Measurements from ENCODE around the gene POLR2C.

The POLR2C gene

DNA sequence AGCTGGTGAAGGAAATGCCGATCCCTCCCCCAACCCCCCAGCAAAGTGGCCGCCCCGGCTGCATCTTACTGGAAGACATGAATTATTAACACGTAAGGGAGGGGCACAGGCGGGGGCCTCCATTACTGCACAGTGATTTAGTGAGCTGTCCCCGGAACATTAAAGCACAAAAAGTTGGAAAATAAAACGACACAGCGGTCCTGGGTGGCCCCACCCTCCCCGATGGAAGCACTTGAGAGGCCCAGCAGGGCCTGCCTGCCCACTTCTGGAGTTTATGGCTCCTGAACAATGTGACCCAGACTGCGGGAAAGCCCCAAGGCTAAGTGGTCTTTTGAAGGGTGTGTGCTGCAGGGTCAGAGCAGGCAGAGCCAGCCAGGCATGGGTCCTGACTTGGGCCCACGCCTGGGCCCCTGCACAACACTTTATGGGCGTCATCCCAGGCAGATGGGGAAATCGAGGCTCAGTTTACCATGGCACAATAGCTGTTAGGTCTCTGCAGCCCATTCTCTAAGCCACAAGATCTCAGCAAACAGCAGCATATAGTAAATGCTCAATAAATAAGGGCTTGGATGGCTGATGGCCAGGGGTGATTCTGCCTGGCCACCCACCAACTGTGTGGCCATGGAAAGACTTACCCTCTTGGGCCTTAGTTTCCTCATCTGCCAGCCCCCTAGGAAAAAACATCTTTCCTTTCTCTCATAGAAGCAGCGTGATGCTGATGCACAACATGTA, 51.1 kb downstream of the POLR2C start:
- DNase-seq, result no peak
- Histone ChIP-seq H3K4me3 (ENCODE audit: low read depth, low read length) (no peak overlapping the region), H3K9me3 (no peaks in the 10 kb centered on the region), H3K27me3 (no peaks in the 10 kb centered on the region), H3K4me1 (peaks cover 66% of the 10 kb centered on the region), H3K36me3 (peaks cover 16% of the 10 kb centered on the region)
- TF ChIP-seq, protein P1, sequence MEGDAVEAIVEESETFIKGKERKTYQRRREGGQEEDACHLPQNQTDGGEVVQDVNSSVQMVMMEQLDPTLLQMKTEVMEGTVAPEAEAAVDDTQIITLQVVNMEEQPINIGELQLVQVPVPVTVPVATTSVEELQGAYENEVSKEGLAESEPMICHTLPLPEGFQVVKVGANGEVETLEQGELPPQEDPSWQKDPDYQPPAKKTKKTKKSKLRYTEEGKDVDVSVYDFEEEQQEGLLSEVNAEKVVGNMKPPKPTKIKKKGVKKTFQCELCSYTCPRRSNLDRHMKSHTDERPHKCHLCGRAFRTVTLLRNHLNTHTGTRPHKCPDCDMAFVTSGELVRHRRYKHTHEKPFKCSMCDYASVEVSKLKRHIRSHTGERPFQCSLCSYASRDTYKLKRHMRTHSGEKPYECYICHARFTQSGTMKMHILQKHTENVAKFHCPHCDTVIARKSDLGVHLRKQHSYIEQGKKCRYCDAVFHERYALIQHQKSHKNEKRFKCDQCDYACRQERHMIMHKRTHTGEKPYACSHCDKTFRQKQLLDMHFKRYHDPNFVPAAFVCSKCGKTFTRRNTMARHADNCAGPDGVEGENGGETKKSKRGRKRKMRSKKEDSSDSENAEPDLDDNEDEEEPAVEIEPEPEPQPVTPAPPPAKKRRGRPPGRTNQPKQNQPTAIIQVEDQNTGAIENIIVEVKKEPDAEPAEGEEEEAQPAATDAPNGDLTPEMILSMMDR (IDR thresholded peaks at IDR 0.05; ENCODE audit: low read depth, low read length), result no peak

DNA sequence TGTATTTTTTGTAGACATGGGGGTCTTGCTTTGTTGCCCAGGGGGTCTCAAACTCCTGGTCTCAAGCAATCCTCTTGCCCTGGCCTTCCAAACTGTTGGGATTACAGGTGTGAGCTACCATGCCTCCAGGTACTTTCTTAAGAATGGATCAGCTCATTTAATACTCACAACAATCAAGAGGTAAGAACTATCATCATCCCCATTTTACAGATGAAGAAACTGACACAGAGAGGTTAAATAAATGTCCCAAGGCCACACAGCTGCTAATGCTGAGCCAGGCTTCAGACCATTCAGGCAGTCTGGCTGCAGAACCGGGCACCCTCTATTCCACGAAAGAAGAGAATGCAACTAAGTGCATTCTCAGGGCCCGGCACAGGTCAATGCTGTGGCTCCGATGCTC, 51.9 kb downstream of the POLR2C start:
- H3K27me3 ChIP-seq, result no peaks in the 10 kb centered on the region
- H3K4me1 ChIP-seq, result peaks cover 59% of the 10 kb centered on the region
- no peaks in the 10 kb centered on the region for H3K9me3 ChIP-seq
- peaks cover 16% of the 10 kb centered on the region for H3K36me3 ChIP-seq
- no peak overlapping the region; the same call in 1 of the 2 replicates for H3K4me3 ChIP-seq (ENCODE audit: low read depth, low read length)
- DNase-seq, result no peak
- TF ChIP-seq, protein P1 (IDR thresholded peaks at IDR 0.05; ENCODE audit: low read depth, low read length), result no peak

DNA sequence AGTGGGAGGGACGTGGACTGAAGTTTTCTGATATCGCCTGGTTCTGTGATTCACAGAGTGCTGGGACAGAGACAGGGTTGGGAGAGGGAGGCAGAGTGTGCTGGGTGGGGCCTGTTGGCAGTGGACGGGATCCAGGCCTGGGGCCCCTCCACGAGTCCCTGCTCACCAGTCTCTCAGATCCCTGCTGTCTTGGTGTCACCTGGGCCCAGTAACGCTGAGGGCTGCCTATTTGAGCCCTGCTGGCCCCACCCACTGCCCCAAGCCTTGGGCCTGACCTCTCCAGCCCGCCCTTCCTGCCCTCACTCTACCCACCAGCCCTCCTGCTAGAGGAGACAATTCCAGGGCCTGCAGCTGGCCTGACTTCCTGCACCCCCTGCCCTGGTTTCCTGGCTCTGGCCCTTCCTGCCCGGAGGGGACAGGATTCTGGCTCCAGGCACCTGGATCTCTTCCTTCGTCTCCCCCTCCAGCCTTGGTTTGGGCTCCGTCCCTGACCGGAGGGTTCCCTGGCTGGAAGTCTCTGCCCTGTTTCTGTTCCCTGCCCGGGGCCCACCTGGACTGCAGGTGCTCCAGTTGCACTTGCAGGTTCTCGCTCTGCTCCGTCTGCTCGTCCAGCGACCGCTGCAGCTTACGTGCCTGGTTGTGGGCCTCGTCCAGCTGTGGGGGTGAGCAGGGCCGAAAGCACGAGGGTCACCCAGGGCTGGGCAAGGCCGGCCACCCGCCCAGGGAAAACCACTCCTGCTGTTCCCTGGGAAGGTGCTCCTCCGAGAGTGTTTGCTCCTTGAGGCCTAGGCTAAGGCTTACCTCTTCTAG, 52.5 kb downstream of the POLR2C start:
- Histone ChIP-seq H3K4me1 (peaks cover 55% of the 10 kb centered on the region), H3K9me3 (no peaks in the 10 kb centered on the region), H3K4me3 (ENCODE audit: low read depth, low read length) (peak overlapping the region; percentile 19), H3K27me3 (no peaks in the 10 kb centered on the region), H3K36me3 (peaks cover 17% of the 10 kb centered on the region)
- peak; percentile 86 for DNase-seq
- TF ChIP-seq, protein P1 (IDR thresholded peaks at IDR 0.05; ENCODE audit: low read depth, low read length), result no peak

DNA sequence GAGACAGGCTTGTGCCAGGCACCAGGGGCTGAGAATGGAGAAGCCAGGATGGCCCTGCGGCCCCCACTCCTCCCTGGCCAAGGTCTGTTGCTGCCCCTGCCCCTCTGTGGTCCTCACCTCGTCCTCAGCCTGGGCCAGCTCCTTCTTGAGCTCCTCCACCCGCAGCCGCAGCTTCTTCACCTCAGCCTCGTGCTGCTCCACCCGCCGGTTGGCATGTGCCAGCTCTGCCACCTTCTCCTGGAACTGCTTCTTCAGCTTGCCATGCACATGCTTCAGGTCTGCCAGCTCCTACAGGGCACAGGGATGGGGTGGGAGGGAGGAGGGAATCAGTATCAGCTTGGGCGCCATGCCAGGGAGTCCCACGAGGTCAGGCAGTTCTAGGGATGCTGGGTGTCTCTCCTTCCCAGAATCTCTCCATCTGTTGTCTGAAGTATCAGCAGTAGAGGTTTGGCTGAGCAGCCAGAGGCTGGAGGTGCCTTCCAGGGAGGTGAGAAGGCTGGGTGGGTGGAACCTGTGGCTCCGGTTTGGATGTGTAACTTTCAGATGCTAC, 53.8 kb downstream of the POLR2C start:
- DNase-seq, result peak; percentile 69
- peaks cover 48% of the 10 kb centered on the region for H3K4me1 ChIP-seq
- H3K4me3 ChIP-seq (ENCODE audit: low read depth, low read length), result peak overlapping the region; percentile 5
- peaks cover 19% of the 10 kb centered on the region for H3K36me3 ChIP-seq
- no peaks in the 10 kb centered on the region for H3K9me3 ChIP-seq
- TF ChIP-seq, protein P1 (IDR thresholded peaks at IDR 0.05; ENCODE audit: low read depth, low read length), result no peak
- H3K27me3 ChIP-seq, result no peaks in the 10 kb centered on the region

DNA sequence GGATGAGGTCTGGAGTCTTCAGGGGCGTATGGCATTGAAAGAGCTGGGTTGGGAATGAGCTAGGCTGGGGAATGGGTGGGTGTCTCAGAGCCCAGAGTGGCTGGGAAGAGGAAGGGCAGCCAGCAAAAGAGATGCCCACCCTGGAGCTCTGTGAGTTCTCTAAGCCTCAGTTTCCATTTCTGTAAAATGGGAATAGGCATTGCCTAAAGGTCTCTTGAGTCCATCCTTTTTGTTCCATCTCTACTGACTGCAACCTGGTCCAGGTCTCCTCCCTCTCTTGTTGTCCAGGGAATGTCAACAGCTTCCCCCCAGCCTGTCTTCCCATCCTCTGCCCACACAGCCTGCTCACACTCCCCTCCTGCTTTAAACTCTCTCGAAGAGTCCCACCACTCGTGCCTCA, 54.3 kb downstream of the POLR2C start:
- H3K9me3 ChIP-seq, result no peaks in the 10 kb centered on the region
- peaks cover 45% of the 10 kb centered on the region for H3K4me1 ChIP-seq
- DNase-seq, result no peak
- TF ChIP-seq, protein P1 (IDR thresholded peaks at IDR 0.05; ENCODE audit: low read depth, low read length), result no peak
- no peak overlapping the region for H3K4me3 ChIP-seq (ENCODE audit: low read depth, low read length)
- H3K36me3 ChIP-seq, result peaks cover 19% of the 10 kb centered on the region
- H3K27me3 ChIP-seq, result no peaks in the 10 kb centered on the region

Data from BE2C (cell line).